Peyer's patch (tissue), 4 donors: ENCODE results near the gene MIPEP. TPM values are rescaled to one million over a fixed set of nuclear protein-coding genes. Genes with fewer than 3 reads are reported as not detected.
A peak's percentile ranks its signal among the peaks of the same experiment; 100 is the strongest.

Experiments
- DNase-seq, 3 donors: peaks; one replicate each; pipeline ENCODE4 v3.0.0-alpha.2; 2017 to 2019
- H3K27ac ChIP-seq, 4 donors: fragments of 200-600 bp; sonication (generic); one replicate each; pipeline ENCODE4 v1.5.1; 2016 to 2019
- H3K27me3 ChIP-seq, 2 donors: fragments of 200-600 bp; sonication (generic); one replicate each; pipeline ENCODE4 v1.5.1; 2019
- H3K36me3 ChIP-seq, 3 donors: fragments of 200-600 bp; sonication (generic); one replicate each; pipeline ENCODE4 v1.5.1; 2016 to 2019
- H3K4me1 ChIP-seq, 4 donors: fragments of 200-600 bp; sonication (generic); one replicate each; pipeline ENCODE4 v1.5.1; 2016 to 2019
- H3K4me3 ChIP-seq, 4 donors: fragments of 200-600 bp; sonication (generic); 1 replicate in 3 of 4; 2 replicates in 1 of 4; pipeline ENCODE4 v1.5.1; 2016 to 2019; ENCODE audit warnings: mild to moderate bottlenecking in 1 of 4
- H3K9me3 ChIP-seq, 4 donors: fragments of 200-600 bp; sonication (generic); one replicate each; pipeline ENCODE4 v1.5.1; 2016 to 2019; ENCODE audit warnings: mild to moderate bottlenecking in 1 of 4
- POLR2A ChIP-seq, 2 donors: fragments of 450-650 bp; IDR thresholded peaks; one replicate each; pipeline ENCODE4 v1.5.1; 2017; ENCODE audit warnings: antibody characterized with exemption in 2 of 2, mild to moderate bottlenecking in 2 of 2, moderate library complexity in 2 of 2
- total RNA-seq, 4 donors: library from RNA; depleted of rRNA; stranded (reverse); fragments of >200 nt; gene quantifications; one replicate each; pipeline ENCODE4 v1.1.0, GENCODE V29; 2016
- TF ChIP-seq, protein P1 (sequence below), 6 experiments: fragments of 450-650 bp in 4 of 6; fragments of 200-600 bp in 2 of 6; sonication (generic) in 1 of 6; IDR thresholded peaks; one replicate each; pipeline ENCODE4 v1.5.1; 2017 to 2019; ENCODE audit warnings: antibody characterized with exemption in 6 of 6, mild to moderate bottlenecking in 3 of 6, moderate library complexity in 1 of 6

Gene MIPEP
- total RNA-seq, 4 donors from 2014 or later: 10.7 to 17.0 (median 12.5) TPM

DNA sequence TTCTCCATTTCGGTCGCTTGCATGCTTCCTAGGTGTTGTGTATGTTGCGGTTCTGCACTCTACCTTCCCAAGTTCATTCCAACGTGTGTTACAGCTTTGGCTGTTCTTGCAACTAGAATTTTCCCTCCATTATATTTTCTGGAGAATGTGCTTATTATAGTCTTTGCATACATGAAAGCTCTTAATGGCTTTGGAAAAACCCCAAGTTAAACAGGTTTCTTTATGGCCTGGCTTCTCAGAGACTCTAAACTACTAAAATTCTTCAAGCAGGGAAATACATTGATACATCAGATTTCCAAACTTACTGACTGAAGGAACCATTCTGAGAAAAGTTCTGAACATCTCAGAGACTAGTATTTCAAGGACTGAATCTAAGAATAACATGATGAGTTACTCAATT lies 11.9 kb downstream of the MIPEP start:
- Histone ChIP-seq H3K36me3 (peaks cover 0 to 4% (median 0%) of the 10 kb centered on the region in 3 donors), H3K27ac (no peak overlapping the region), H3K4me1 (no peaks in the 10 kb centered on the region), H3K27me3 (no peaks in the 10 kb centered on the region), H3K4me3 (no peak overlapping the region), H3K9me3 (no peaks in the 10 kb centered on the region)
- DNase-seq: no peak
- no peak for TF ChIP-seq POLR2A (IDR thresholded peaks at IDR 0.05)
- TF ChIP-seq, protein P1, sequence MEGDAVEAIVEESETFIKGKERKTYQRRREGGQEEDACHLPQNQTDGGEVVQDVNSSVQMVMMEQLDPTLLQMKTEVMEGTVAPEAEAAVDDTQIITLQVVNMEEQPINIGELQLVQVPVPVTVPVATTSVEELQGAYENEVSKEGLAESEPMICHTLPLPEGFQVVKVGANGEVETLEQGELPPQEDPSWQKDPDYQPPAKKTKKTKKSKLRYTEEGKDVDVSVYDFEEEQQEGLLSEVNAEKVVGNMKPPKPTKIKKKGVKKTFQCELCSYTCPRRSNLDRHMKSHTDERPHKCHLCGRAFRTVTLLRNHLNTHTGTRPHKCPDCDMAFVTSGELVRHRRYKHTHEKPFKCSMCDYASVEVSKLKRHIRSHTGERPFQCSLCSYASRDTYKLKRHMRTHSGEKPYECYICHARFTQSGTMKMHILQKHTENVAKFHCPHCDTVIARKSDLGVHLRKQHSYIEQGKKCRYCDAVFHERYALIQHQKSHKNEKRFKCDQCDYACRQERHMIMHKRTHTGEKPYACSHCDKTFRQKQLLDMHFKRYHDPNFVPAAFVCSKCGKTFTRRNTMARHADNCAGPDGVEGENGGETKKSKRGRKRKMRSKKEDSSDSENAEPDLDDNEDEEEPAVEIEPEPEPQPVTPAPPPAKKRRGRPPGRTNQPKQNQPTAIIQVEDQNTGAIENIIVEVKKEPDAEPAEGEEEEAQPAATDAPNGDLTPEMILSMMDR (IDR thresholded peaks at IDR 0.05): no peak

DNA sequence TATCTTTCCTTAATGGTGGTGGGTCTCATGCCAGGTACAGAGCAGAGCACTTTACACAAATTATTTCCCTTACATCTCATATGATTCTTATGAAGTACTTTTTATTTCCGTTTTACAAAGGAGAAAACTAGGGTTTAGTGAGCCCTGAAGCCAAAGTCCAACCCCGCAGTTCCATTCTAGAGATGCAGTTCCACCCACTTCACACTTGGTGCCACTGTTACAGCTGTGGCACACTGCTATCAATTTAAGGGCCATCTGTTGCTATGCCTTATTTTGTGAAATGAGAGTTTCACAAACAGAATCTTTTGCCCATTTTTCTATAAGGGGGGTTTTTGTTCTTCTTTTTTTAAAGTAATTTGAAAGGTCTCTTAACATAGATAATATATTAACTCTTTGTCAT lies 12.9 kb downstream of the MIPEP start:
- H3K9me3 ChIP-seq: no peaks in the 10 kb centered on the region
- H3K4me3 ChIP-seq: no peak overlapping the region
- H3K36me3 ChIP-seq: peaks cover 0 to 4% (median 0%) of the 10 kb centered on the region in 3 donors
- TF ChIP-seq POLR2A (IDR thresholded peaks at IDR 0.05): no peak
- TF ChIP-seq, protein P1 (IDR thresholded peaks at IDR 0.05): peak in 4 of 6 experiments; percentile 18 to 59 (median 56)
- H3K27ac ChIP-seq: no peak overlapping the region
- H3K4me1 ChIP-seq: no peaks in the 10 kb centered on the region
- DNase-seq: peak in 1 of 3 donors; percentile 58
- H3K27me3 ChIP-seq: no peaks in the 10 kb centered on the region

DNA sequence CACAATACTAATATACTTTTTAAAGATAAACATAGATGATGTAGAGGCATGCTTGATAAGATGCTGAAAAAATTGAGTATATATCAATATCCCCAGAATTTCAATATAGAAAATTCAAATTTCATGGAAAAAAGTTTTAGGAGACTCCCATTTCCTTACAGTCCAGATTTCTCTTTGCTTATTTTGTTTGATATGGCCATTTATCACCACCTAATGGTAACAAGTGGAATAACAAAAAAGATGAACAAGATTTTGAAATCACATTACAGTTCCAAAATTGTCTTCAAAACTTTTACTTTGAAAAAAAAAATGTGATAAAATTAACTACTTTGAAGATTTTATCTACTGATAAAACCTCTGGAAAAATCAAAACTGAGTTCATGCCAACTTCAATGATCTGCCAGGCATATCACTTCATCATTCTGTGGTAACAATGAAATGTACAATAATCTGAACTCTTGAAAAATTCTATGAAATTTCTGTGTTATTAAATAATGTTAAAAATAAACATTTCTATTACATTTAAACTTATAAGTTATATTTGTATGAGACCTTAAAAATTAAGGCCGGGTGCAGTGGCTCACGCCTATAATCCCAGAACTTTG lies 17.5 kb downstream of the MIPEP start:
- DNase-seq: no peak
- Histone ChIP-seq H3K27ac (no peak overlapping the region), H3K9me3 (no peaks in the 10 kb centered on the region), H3K27me3 (no peaks in the 10 kb centered on the region), H3K4me1 (no peaks in the 10 kb centered on the region), H3K4me3 (no peak overlapping the region), H3K36me3 (no peaks in the 10 kb centered on the region)
- no peak for TF ChIP-seq POLR2A (IDR thresholded peaks at IDR 0.05)
- TF ChIP-seq, protein P1 (IDR thresholded peaks at IDR 0.05): peak; percentile 10 to 69 (median 53)

DNA sequence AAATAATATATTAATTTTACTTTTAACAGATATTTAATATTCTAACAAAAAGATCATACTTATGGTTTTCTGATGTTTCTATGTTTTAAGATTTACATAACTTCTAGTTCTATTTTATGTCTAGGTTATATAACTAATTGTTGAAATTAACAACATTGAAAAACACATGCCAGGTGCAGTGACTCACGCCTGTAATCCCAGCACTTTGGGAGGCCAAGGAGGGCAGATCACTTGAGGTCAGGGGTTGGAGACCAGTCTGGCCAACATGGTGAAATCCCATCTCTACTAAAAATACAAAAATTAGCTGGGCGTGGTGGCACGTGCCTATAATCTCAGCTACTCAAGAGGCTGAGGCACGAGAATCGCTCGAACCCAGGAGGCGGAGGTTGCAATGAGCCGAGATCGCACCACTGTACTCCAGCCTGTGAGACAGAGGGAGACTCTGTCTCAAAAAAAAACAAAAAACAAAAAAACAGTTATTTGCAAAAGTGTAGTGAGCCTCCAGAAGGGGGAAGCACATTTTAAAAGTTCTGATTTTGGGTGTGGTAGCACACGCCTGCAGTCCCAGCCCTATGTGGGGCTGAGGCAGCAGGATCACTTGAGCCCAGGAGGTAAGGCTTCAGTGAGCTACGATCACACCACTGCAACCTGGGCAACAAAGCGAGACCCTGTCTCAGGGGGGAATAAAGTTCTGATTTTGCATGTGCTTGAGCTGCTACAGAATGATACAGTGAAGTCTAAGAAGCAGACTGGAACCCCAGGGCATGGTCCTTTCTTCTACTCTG lies 18.7 kb downstream of the MIPEP start:
- Histone ChIP-seq H3K4me1 (no peaks in the 10 kb centered on the region), H3K4me3 (no peak overlapping the region), H3K27me3 (no peaks in the 10 kb centered on the region), H3K27ac (no peak overlapping the region), H3K9me3 (no peaks in the 10 kb centered on the region), H3K36me3 (no peaks in the 10 kb centered on the region)
- TF ChIP-seq POLR2A (IDR thresholded peaks at IDR 0.05): no peak
- TF ChIP-seq, protein P1 (IDR thresholded peaks at IDR 0.05): no peak
- no peak for DNase-seq

DNA sequence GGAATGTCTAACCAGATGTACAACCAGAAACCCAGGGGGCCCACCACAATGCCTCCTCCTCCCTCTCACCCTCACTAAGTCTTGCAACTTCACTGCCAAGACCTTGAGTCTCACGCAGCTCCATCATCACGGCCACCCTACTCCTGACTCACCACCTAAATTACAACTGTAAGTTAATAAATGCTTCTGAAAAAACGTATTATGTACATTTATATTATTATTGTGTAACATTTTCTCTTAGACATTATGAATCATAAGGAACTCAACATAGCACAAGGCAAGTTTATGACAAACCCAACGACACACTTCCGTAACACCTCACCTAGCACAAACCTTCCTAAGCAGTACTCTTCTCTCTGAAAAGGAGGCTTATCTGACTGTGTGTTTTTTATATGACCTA lies 20.7 kb downstream of the MIPEP start:
- Histone ChIP-seq H3K36me3 (no peaks in the 10 kb centered on the region), H3K4me3 (no peak overlapping the region), H3K27me3 (no peaks in the 10 kb centered on the region), H3K9me3 (no peaks in the 10 kb centered on the region), H3K4me1 (no peaks in the 10 kb centered on the region), H3K27ac (no peak overlapping the region)
- TF ChIP-seq, protein P1 (IDR thresholded peaks at IDR 0.05): no peak
- no peak for TF ChIP-seq POLR2A (IDR thresholded peaks at IDR 0.05)
- DNase-seq: no peak
